ENCODE data around the gene CCAR1. TPM values are rescaled to one million over a fixed set of nuclear protein-coding genes. Genes with fewer than 3 reads are reported as not detected.
A peak's percentile ranks its signal among the peaks of the same experiment; 100 is the strongest.

The CCAR1 gene
- total and polyA plus RNA-seq, 2 of the 13 experiments (the other 11 are each of a cell fraction or from before 2014, with no cell fraction given): 74.5 to 81.6 TPM

DNA sequence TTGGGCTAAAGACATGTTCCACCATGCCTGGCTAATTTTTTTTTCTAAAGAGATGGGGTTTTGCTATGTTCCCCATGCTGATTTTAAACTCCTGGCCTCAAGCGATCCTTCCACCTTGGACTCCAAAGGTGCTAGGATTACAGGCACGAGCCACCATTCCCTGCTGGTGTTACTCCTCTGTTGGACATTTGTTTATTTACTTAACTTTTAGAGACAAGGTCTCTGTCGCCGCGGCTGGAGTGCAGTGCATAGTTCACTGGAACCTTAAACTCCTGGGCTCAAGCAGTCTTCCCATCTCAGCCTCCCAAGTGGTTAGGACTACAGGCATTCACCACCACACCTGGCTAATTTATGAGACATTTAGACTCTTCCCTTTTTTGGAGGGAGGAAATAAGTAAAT, 38.9 kb downstream of the CCAR1 start (continued):
- TF ChIP-seq ESRRA (CRISPR knock-in tag; IDR thresholded peaks at IDR 0.05; ENCODE audit: low read depth) (no peak), NCOA2 (CRISPR knock-in tag; IDR thresholded peaks at IDR 0.05) (no peak), NFE2L2 (IDR thresholded peaks at IDR 0.05; ENCODE audit: low read length) (no peak), PITX1 (CRISPR knock-in tag; IDR thresholded peaks at IDR 0.05) (peak; percentile 43; the same call in 1 of the 2 replicates), ZMYM2 (CRISPR knock-in tag; IDR thresholded peaks at IDR 0.05) (no peak), BHLHE40 (IDR thresholded peaks at IDR 0.05; ENCODE audit: low read length) (0 out of 2 replicates have a peak, but pooled peaks have one; percentile 19), AKAP8 (CRISPR knock-in tag; IDR thresholded peaks at IDR 0.05) (no peak), PLRG1 (conservative IDR thresholded peaks at IDR 0.05) (no peak), KAT7 (CRISPR knock-in tag; IDR thresholded peaks at IDR 0.05; ENCODE audit: borderline replicate concordance) (no peak), MEIS2 (CRISPR knock-in tag; IDR thresholded peaks at IDR 0.05) (no peak), RAD51 (IDR thresholded peaks at IDR 0.05; ENCODE audit: borderline replicate concordance) (no peak), SOX5 (CRISPR knock-in tag; IDR thresholded peaks at IDR 0.05; ENCODE audit: borderline replicate concordance) (peak; percentile 45; the same call in 1 of the 2 replicates), FOXA3 (CRISPR knock-in tag; IDR thresholded peaks at IDR 0.05) (peak; percentile 55), XBP1 (CRISPR knock-in tag; IDR thresholded peaks at IDR 0.05) (no peak), KDM5B (CRISPR knock-in tag; IDR thresholded peaks at IDR 0.05; ENCODE audit: borderline replicate concordance) (no peak), ZNF747 (CRISPR knock-in tag; IDR thresholded peaks at IDR 0.05; ENCODE audit: borderline replicate concordance) (no peak), SIN3B (IDR thresholded peaks at IDR 0.05; ENCODE audit: low read length) (no peak), CREM (IDR thresholded peaks at IDR 0.05) (no peak), CREM (CRISPR knock-in tag; IDR thresholded peaks at IDR 0.05) (no peak)
- TF ChIP-seq, protein P1, sequence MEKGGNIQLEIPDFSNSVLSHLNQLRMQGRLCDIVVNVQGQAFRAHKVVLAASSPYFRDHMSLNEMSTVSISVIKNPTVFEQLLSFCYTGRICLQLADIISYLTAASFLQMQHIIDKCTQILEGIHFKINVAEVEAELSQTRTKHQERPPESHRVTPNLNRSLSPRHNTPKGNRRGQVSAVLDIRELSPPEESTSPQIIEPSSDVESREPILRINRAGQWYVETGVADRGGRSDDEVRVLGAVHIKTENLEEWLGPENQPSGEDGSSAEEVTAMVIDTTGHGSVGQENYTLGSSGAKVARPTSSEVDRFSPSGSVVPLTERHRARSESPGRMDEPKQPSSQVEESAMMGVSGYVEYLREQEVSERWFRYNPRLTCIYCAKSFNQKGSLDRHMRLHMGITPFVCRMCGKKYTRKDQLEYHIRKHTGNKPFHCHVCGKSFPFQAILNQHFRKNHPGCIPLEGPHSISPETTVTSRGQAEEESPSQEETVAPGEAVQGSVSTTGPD (CRISPR knock-in tag; IDR thresholded peaks at IDR 0.05): no peak
- TF ChIP-seq, protein P2, sequence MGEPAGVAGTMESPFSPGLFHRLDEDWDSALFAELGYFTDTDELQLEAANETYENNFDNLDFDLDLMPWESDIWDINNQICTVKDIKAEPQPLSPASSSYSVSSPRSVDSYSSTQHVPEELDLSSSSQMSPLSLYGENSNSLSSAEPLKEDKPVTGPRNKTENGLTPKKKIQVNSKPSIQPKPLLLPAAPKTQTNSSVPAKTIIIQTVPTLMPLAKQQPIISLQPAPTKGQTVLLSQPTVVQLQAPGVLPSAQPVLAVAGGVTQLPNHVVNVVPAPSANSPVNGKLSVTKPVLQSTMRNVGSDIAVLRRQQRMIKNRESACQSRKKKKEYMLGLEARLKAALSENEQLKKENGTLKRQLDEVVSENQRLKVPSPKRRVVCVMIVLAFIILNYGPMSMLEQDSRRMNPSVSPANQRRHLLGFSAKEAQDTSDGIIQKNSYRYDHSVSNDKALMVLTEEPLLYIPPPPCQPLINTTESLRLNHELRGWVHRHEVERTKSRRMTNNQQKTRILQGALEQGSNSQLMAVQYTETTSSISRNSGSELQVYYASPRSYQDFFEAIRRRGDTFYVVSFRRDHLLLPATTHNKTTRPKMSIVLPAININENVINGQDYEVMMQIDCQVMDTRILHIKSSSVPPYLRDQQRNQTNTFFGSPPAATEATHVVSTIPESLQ (CRISPR knock-in tag; conservative IDR thresholded peaks at IDR 0.05): no peak
- TF ChIP-seq, protein P3, sequence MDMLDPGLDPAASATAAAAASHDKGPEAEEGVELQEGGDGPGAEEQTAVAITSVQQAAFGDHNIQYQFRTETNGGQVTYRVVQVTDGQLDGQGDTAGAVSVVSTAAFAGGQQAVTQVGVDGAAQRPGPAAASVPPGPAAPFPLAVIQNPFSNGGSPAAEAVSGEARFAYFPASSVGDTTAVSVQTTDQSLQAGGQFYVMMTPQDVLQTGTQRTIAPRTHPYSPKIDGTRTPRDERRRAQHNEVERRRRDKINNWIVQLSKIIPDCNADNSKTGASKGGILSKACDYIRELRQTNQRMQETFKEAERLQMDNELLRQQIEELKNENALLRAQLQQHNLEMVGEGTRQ (IDR thresholded peaks at IDR 0.05; ENCODE audit: low read depth, low read length): no peak
- TF ChIP-seq, protein P3 (CRISPR knock-in tag; IDR thresholded peaks at IDR 0.05; ENCODE audit: borderline replicate concordance): no peak
- TF ChIP-seq, protein P4, sequence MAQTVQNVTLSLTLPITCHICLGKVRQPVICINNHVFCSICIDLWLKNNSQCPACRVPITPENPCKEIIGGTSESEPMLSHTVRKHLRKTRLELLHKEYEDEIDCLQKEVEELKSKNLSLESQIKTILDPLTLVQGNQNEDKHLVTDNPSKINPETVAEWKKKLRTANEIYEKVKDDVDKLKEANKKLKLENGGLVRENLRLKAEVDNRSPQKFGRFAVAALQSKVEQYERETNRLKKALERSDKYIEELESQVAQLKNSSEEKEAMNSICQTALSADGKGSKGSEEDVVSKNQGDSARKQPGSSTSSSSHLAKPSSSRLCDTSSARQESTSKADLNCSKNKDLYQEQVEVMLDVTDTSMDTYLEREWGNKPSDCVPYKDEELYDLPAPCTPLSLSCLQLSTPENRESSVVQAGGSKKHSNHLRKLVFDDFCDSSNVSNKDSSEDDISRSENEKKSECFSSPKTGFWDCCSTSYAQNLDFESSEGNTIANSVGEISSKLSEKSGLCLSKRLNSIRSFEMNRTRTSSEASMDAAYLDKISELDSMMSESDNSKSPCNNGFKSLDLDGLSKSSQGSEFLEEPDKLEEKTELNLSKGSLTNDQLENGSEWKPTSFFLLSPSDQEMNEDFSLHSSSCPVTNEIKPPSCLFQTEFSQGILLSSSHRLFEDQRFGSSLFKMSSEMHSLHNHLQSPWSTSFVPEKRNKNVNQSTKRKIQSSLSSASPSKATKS (CRISPR knock-in tag; IDR thresholded peaks at IDR 0.05): no peak
- TF ChIP-seq, protein P5, sequence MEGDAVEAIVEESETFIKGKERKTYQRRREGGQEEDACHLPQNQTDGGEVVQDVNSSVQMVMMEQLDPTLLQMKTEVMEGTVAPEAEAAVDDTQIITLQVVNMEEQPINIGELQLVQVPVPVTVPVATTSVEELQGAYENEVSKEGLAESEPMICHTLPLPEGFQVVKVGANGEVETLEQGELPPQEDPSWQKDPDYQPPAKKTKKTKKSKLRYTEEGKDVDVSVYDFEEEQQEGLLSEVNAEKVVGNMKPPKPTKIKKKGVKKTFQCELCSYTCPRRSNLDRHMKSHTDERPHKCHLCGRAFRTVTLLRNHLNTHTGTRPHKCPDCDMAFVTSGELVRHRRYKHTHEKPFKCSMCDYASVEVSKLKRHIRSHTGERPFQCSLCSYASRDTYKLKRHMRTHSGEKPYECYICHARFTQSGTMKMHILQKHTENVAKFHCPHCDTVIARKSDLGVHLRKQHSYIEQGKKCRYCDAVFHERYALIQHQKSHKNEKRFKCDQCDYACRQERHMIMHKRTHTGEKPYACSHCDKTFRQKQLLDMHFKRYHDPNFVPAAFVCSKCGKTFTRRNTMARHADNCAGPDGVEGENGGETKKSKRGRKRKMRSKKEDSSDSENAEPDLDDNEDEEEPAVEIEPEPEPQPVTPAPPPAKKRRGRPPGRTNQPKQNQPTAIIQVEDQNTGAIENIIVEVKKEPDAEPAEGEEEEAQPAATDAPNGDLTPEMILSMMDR (CRISPR knock-in tag; IDR thresholded peaks at IDR 0.05): no peak

Measured in HepG2 (cell line).